NCI-H1436 treated with DMSO at 0.1 percent for 48 hours (cell line): ENCODE measurements around the gene DHRS13.
A peak's percentile ranks its signal among the peaks of the same experiment; 100 is the strongest.

Source experiments
- DNase-seq: peaks from one replicate; lab custom pipeline; 2025; lab: John Stamatoyannopoulos, UW

DHRS13 gene

GRCh38 chr17:28902819-28903545, at the start of gene DHRS13:
Gene DHRS13, minus strand, starts transcription at chr17:28903079. Its CDS starts 135 bp downstream, at chr17:28902944.
- DNase-seq, result peak; percentile 81

- peak; percentile 99 for DNase-seq
Observed at GRCh38 chr17:28951991-28952975, 49.4 kb upstream of the DHRS13 start.

- peak; percentile 100 for DNase-seq
Observed at GRCh38 chr17:28951428-28951990, 48.6 kb upstream of the DHRS13 start, which contains the start of gene PHF12. Gene PHF12, minus strand, starts transcription at chr17:28951518. Its CDS starts 558 bp downstream, at chr17:28950960.

GRCh38 chr17:28950752-28951427, 48.0 kb upstream of the DHRS13 start:
- DNase-seq, result no peak

- no peak for DNase-seq
Observed at GRCh38 chr17:28950017-28950751, 47.3 kb upstream of the DHRS13 start.

- DNase-seq, result no peak
Observed at GRCh38 chr17:28949185-28950016, 46.5 kb upstream of the DHRS13 start.

GRCh38 chr17:28948873-28949184, 46.0 kb upstream of the DHRS13 start:
- no peak for DNase-seq

- DNase-seq, result no peak
Observed at GRCh38 chr17:28948342-28948741, 45.5 kb upstream of the DHRS13 start.

GRCh38 chr17:28947639-28948038, 44.8 kb upstream of the DHRS13 start:
- no peak for DNase-seq

GRCh38 chr17:28946239-28946638, 43.4 kb upstream of the DHRS13 start:
- DNase-seq, result no peak

GRCh38 chr17:28944862-28945741, 42.2 kb upstream of the DHRS13 start:
- no peak for DNase-seq

- no peak for DNase-seq
Observed at GRCh38 chr17:28944343-28944742, 41.5 kb upstream of the DHRS13 start.

- DNase-seq, result no peak
Observed at GRCh38 chr17:28942925-28943324, 40.0 kb upstream of the DHRS13 start.

GRCh38 chr17:28941251-28941650, 38.4 kb upstream of the DHRS13 start:
- no peak for DNase-seq

GRCh38 chr17:28940675-28941074, 37.8 kb upstream of the DHRS13 start:
- DNase-seq, result no peak

GRCh38 chr17:28940142-28940541, 37.3 kb upstream of the DHRS13 start:
- DNase-seq, result no peak

GRCh38 chr17:28938552-28938951, 35.7 kb upstream of the DHRS13 start:
- DNase-seq, result no peak

- no peak for DNase-seq
Observed at GRCh38 chr17:28937044-28937729, 34.3 kb upstream of the DHRS13 start.
